Fibroblast of upper back skin (primary cell): Measurements from ENCODE around the gene MINDY1.

Source experiments
- DNase-seq: peaks from one replicate; pipeline ENCODE4 v3.0.0-alpha.2; 2013

The MINDY1 gene

GRCh38 chr1:150964164-150964489, 42.6 kb downstream of the MINDY1 start:
- DNase-seq = no peak

- DNase-seq = no peak
Measured at GRCh38 chr1:150963321-150964163, 43.2 kb downstream of the MINDY1 start.

- DNase-seq = no peak
Measured at GRCh38 chr1:150961756-150962155, 44.9 kb downstream of the MINDY1 start.

GRCh38 chr1:150960646-150961045, 46.1 kb downstream of the MINDY1 start:
- DNase-seq = no peak

- no peak for DNase-seq
Measured at GRCh38 chr1:150957666-150958065, 49.0 kb downstream of the MINDY1 start.

- DNase-seq = no peak
Measured at GRCh38 chr1:150955280-150955679, 51.4 kb downstream of the MINDY1 start.

GRCh38 chr1:150954708-150955107, 52.0 kb downstream of the MINDY1 start:
- no peak for DNase-seq
